NCI-H1694 treated with DMSO at 0.1 percent for 48 hours (cell line): ENCODE results near the gene C15orf62.

Experiments
- DNase-seq: peaks from one replicate; lab custom pipeline; 2025; lab: John Stamatoyannopoulos, UW

Gene C15orf62

DNA sequence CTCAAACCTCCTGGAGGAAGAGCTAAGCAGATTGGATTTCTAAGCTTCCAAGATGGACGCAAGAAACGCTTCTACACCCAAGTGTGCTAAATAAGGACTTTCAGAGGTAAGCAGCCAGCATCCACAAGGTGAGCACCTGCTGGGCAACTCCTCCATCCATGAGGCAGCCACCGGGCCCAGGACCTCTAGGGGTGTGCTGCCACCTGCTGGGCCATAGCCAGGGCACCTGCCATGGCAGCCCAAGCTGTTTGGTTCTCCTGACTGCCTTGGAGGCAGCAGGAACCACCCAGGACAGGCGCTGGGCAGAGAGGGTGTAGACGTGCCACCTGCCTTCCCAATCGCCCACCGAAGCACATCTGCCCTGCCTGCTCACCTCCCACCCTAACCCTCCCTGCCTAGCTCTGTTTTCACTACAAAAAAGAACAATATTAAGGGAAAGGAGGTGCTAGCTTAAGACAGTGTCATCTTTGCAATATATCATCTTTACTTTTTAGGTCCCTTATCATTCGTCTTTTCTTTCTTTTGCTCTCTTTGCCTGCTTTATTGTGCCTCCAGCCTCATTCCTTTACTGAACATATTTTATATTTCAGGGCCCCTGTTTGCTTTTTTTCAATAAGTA lies 12.9 kb downstream of the C15orf62 start:
- DNase-seq: peak; percentile 37

DNA sequence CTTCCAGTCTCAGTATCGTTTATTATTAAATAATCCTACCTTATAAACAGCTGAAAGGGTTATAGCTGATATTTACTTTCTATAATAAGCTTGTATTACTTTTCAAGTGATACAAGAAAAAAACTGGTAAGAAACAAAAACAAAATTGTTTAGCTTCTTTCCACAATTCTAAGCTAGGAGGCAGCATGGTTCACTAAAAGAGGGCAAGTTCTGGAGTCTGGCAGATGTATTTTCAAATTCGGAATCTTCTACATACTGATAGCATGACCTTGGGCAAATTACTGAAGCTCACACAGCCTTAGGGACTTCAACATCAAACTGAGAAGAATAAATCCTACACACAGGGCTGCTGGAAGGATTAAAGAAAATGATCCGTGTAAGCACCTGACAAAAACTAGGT lies 15.4 kb downstream of the C15orf62 start:
- DNase-seq: no peak

DNA sequence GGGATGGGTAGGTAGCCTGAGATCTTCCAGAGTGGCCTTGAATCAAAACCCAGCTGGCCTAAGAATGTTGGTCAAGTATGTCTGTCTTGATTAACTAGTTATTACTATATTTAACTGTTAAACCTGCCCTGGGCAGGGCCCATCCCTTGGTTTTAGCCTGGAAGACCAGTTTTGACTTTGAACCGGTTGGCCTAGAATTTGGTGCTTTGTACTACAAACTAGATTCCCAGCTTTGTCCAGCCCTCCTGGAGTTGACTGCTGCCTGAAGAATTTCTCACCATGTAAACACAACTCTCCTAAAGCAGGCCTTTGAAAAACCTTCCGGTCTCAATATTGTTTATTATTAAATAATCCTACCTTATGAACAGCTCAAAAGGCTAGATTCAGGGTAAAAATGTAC lies 16.0 kb downstream of the C15orf62 start:
- no peak for DNase-seq

DNA sequence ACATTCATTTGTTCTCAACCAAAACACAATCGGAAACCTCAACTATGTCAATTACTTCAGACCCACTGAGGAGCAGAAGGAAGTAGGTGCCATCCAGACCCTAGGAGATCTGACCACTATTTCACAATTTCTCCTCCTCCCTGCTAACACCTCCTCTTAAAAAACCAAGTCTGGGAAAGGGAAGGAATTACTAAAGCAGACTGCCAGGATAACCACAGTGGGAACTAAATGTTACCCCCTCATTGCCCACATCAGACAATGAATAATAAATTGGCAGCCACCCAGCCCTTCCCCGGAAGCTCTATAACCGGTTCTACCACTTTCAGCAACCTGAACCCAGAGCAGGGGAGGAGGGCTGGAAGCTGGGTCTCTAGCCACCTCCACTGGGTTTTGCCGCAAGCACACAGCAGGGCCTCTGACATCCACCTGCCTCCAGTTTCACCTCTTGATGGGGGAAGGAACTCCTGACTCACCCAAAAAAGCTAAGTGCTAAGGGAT lies 17.6 kb downstream of the C15orf62 start:
- no peak for DNase-seq

DNA sequence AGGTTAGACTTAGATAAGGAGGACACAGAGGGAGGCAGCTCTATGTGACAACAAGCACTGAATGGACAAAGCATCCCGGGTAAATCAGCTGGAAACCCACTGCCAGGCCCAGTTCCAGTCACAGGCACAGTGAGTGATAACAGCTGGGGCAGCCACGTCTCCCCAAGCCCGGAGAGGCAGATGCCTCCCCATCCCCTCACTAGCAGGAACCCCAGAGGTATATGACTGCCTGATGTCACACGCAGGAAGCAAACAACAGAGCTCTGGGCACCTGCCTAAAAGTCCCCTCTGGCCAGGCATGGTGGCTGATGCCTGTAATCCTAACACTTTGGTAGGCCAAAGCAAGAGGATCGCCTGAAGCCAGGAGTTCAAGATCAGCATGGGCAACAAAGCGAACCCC lies 18.2 kb downstream of the C15orf62 start:
- no peak for DNase-seq

DNA sequence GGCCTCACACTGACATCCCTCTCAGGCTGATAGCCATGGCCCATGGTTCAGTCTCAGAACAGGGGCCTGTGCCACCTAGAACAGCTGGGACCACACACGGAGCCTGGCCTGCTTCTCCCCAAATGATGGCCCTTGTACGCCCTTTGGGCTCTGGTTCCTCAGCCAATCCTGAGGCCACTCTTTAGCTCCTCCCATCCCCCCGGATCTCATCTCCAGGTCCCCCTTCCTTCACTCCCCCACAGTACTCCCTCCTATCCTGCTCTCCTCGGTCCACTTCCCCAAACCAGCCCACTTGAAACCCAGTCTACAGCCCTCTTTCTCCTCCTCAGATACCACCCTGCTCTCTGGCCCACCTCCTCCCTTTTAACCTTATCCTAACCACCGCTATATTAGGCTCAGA lies 19.3 kb downstream of the C15orf62 start:
- no peak for DNase-seq

DNA sequence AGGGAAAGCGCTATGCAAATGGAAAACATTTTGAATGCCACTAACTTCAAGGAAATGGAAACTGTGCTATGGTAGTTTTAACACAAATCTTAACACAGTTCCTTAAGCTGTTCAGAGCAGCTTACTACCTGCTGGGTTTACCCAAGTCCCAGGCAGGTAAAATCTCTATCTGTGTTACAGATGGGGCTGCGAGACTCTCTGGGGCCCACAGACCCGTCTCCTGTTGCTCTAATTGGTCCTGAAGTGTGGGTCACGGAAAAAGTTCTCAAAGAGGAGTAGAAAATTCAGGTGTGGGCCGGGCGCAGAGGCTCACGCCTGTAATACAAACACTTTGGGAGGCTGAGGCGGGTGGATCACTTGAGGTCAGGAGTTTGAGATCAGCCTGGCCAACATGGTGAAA lies 20.2 kb downstream of the C15orf62 start:
- no peak for DNase-seq

DNA sequence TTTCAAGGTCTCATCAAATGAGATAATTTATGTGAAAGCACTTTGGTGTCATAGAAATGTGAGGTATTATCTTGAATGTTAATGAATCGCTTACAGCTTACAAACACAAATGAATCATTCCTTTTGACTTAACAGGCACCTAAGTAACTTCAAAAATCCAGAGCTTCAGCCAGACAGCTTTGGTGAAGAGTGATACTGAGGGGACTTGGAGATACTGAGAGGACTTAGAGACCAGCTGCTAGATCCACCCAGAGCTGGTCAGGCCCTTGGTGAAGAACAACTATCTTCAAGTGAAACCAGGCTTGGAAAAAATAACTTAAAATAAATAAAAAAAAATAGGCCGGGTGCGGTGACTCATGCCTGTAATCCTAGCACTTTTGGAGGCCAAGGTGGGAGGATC lies 20.9 kb downstream of the C15orf62 start:
- DNase-seq: no peak

DNA sequence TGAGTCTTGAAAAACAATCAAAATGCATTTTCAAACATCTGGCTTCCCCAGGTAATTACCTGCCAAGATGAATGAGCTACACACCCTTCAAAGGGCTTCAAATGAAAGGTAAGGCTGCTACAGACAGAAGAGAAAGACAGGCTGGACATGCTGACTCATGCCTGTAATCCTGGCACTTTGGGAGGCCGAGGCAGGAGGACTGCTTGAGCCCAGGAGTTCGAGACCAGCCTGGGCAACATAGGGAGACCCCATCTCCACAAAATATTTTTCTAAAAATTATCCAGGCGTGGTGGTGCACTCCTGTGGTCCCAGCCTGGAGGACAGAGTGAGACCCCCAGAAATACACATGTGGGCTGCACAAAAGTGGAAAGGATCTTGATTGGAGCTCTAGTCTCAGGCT lies 22.6 kb downstream of the C15orf62 start:
- DNase-seq: no peak

DNA sequence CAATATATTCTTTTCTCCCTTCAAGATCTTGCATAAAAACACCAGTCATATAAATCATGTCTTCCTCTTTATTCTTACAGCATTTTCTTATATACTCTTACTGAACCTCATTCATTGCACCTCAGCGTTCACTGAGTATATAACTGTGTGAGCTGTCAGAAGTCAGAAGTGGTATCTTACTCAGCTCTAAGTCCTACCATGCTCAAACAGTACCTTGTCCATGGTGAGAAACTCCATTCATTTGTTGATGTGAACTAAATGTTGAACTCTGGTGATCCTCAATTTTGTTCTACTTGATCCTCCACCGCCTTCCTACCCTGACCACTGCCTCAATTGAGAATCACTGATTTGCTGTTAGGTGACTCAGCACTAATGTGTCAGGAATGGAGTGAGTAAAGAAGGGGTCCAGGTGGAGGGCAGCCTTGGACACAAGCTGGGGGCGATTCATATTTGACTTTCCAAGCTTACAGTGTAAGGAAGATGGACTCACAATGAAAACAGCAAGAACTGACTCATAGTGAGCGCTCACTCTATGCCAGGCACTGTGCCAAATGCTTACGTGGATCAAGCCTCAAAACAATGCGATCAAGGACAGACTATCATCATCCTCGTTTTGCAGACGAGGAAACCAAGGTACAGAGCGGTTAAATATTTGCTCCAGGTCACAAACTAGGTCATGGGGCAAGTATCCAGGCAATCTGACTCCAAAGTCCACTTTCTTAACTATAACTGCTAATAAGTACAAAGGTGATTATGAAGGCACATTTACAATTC lies 23.6 kb downstream of the C15orf62 start:
- DNase-seq: no peak

DNA sequence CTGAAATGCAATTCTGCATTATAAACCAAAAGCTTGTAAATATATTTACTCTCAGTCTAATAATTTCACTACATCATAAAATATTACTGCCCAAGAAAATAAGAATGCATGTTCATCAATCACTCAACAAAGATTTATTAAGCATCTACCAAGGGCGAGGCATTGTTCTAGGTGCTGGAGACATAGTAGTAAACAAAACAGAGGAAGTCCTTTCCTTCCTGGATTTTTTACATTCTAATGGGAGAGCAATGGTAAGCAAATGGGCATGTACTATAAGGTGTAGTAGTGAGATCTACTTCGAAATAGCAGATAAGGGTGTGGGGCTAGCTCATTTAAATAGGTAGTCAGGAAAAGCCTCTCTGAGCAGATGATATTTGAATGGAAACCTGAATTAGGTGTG lies 26.3 kb downstream of the C15orf62 start:
- no peak for DNase-seq

DNA sequence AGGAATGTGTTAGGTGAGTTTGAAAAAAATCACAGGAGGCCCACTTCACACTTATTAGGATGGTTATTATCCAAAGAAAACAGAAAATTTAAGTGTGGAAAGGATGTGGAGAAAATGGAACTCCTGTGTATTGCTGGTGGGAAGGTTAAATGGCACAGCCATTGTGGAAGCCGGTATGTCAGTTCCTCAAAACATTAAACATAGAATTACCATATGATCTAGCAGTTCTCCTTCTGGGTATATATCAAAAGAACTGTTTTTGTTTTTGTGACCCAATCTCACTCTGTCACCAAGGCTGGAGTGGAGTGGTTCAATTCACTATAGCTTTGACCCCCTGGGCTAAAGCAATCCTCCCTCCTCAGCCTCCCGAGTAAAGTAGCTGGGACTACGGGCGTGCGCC lies 26.7 kb downstream of the C15orf62 start:
- DNase-seq: no peak

DNA sequence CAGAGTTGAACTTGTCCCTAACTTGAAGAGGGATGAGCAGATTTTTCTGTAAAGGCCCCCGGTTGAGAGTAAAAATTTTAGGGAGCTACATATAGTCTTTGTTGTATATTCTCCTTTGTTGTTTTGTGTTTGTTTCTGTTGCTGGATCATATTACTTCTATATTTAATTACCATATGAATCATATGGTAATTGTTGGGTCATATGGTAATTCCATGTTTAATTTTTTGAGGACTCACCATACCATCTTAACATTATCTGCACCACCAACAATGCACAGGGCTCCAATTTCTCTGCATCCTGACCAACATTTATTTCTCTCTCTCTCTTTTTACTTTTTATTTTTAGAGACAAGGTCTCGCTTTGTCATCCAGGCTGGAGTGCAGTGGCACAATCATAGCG lies 29.7 kb downstream of the C15orf62 start:
- no peak for DNase-seq

DNA sequence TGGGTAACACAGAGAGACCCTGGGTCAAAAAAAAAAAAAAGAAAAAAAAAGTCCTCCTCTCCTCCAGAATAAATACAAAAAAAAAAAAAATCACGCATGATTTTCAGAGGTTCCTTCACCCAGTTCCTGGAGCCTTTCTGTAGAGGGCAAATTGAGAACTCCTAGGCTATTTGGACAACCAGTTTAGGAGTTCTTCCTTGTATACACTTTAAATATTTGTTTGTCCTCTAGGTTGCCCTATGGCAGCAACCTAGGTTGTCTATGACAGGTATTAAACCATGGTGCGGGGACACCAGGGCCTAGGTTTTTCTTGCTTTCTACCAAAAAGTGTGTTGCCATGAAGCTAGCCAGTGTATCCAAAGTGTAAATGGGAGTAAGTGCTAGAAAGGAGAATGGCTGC lies 33.3 kb downstream of the C15orf62 start:
- no peak for DNase-seq

DNA sequence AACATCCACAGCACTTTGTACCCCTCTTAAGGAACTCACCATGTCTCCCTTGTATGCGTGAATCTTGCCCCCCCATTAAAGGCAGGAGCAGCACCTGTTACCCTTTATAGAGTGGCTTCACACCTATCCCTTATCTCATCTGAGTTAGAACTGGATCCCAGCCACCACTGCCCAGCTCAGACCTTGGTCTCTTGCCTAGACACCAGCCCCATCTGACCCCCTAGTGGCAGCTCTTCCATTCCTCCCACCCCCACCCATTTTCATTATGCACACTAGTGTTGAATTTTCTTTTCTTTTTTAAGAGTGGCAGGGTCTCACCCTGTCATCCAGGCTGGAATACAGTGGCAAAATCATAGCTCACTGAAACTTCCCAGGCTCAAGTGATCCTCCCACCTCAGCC lies 33.9 kb downstream of the C15orf62 start:
- no peak for DNase-seq

DNA sequence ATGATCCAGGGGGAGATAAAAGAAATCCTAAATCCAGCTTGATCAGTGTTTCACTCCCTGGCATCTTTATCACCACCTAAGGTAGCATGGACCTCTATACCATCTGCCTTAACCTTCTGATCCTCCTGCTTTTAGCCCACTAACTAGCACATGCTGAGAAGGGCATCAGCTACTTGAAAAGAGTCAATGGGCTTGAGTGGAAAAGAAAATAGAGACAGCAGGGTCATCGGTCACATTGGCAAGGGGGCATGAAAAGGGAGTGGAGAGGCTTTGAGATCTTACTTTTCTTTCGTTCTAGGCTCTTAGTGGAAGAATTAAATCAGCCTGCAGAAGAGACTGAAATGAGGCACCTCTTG lies 36.9 kb downstream of the C15orf62 start:
- peak; percentile 42 for DNase-seq

DNA sequence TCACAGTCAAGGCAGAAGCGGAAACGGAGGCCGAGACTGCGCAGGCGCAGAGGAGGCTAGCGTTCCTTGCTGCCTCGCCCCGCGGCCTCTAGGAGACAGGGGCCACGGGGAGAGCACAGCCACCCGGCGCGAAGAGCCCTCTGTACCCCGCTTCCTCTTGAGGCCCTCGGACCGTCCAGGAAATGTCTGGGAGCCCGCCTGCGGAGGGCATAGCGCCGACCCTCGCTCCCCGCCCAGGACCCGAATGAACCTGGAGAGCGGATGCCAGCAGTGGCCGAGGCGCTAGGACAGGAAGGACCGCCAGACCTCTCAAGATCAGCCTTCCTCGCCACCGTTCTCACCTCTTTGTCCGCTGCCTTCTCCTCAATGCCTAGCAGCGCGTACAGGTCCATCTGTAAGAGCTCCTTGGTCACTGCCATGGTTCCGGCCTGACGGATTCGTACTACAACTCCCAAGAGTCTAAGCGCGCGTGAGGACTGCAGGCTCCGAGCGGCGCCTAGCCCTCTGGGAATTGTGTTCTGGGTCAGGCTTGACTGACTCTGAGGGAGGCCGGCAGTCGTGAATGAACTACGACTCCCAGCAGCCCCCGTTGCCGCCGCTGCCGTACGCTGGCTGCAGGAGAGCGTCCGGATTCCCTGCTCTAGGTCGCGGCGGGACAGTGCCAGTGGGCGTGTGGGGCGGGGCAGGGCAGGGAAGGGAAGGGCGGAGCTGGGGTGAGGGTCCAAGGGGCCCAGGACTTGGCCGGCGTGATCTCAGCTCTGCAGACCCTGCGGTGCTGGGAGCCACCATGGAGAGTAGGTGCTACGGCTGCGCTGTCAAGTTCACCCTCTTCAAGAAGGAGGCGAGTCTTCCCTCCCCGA lies 37.5 kb downstream of the C15orf62 start, which contains the start of the genes DNAJC17 and ZFYVE19:
TSS of gene DNAJC17 (minus strand) at position 446 of the 860 bp plus-strand sequence. CDS start at position 419, 27 bp downstream.
TSS of gene ZFYVE19 (plus strand) at position 62 of the 860 bp plus-strand sequence. CDS start at position 563, 501 bp downstream.
- DNase-seq: peak; percentile 95

DNA sequence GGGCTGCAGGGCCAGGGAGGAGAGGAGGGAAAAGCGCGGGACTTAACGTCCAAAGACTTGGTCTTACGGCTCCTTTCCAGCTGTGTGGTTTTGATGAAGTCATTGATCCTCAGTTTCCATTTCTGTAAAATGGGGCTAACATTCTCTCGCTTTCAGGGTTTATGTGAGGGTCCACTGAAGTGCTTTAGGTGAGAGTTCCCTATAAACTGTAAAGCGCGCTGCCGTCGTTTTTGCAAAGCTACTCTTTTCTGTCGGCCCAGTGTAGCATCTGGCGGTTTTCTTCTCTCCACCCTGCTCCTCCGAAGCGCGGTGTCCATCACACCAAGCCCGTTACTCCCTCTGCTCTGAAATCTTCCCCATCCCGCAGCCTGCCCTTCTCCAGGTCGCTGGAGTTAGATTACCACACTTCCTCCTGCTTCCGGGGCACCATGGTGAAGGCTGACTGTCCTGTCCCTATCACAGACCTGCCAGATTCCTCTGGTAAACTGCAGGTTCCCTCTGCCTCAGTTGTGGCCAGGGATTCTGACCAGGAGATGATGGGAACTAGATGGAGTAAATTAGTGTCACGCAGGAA lies 38.2 kb downstream of the C15orf62 start:
- DNase-seq: no peak

DNA sequence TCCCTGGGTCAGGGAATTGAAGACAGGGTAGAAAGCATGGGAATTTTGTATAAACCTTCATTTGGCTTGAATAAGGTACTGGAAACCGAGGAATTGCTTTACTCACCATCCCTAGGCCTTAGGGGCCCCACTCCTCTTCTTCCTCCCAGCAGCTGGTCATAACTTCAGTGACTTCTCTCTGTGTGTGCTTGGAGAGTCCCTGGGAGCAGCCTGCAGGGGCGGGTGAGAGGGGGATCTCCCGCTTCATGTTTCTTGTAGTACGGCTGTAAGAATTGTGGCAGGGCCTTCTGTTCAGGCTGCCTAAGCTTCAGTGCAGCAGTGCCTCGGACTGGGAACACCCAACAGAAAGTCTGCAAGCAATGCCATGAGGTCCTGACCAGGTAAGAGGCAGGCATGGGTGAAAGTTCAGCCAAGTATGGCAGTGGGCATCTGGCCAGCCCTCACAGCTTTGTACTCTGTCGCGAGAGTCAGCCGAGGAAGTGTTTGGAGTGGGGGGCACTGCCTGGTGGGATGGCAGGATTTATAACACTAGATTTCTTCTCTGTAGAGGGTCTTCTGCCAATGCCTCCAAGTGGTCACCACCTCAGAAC lies 39.2 kb downstream of the C15orf62 start:
- no peak for DNase-seq

DNA sequence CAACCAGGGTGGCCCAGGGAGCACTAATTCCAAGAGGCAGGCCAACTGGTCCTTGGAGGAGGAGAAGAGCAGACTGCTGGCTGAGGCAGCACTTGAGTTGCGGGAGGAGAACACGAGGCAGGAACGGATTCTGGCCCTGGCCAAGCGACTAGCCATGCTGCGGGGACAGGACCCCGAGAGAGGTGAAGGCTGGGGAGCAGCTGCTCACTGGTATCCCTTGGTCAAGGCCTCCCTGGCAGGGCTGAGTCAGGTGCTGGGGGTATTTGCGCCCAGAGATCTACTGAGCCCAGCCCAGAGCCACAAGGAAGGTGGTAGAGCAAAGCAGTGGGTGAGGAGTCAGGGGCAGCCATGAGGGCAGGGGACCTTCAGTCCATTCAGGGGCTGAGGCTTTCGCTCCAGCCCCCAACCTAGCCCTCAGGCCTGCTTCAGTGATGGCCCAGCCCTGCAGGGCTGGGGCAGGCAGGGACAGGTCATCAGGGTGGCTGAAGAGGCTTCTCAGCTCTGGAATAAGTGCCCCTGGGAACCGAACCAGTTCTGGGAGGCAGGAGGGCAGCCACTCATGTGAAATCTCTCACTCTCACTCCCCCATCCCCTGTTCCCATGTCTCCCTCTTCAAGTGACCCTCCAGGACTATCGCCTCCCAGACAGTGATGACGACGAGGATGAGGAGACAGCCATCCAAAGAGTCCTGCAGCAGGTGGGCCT lies 43.1 kb downstream of the C15orf62 start:
- DNase-seq: no peak

DNA sequence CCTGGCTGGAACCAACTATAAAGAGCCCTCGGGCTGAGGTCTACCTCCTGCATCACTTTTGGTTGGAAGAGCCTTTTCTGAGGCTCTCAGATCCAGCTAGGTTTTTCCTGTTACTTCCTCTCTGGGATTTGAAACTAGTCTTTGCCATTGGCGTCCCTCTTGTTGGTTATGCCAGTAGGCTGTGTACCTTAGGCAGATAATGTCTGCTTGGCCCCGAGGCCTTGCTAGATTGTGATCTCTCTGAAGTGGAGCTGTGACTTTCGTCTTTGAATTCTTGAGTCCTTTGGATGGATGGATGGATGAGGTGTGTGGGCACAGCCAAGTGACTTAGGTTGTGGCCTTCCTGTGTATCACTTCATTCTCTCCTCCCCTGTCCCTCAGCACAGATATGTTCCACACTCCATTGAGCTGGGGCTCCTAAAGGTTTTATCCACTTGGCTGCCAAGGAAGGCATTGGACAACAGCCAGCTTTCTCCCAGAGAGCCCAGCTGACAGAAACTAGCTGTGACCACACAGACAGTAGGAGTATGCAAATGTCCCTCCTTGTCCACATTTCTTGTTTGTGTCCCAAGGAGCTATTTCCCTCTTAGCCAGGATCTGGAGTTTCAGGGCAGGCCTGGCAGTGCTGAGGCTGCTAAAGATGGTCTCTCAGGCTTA lies 45.4 kb downstream of the C15orf62 start:
- DNase-seq: no peak
